HG03045 (cell line): Measurements from ENCODE around the gene CDKAL1.
"Not testable (repeated sequence)": the region's sequence is repeated elsewhere in the genome, so short reads cannot be mapped to it uniquely, and the experiment has no call there.

Source experiments
- ATAC-seq: cut with Tn5 transposase; IDR thresholded peaks from one replicate; pipeline ENCODE4 v1.9.1; 2021; ENCODE audit warnings: mild to moderate bottlenecking, moderate library complexity; ENCODE audit not compliant: unreplicated experiment

CDKAL1 gene

DNA sequence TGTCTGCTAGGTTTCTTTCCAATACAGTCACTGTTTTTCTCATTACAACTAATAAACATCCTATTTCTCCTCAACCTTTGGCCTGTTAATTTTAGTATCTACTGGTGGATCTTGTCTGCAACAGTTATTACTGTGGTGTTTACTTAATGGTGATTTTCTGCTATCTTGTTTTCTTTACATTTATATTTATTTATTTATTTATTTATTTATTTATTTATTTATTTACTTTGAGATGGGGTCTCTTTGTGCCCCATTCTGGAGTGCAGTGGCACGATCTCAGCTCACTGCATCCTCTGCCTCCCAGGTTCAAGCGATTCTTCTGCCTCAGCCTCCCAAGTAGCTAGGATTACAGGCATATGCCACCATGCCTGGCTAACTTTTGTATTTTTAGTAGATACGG is 15.1 kb downstream of the CDKAL1 start:
- ATAC-seq: not testable (repeated sequence)

DNA sequence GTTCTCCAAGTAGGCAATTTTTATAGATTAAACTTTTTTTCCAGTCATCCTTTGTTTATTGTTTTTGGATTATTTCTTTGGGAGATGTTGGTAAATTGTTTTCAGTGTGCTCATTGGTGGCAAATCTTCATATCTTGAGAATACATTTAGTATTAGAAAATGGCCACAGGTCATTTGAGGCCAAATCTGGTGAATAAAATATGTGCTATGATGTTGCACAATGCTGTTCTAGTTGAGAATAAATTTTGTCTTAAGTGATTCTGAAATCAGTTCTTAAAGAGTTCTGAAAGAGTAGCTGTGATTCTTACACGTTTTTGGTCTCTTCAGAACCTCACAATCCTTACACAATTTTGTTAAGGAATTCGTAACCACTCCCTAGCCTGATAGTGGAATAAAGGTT is 20.1 kb downstream of the CDKAL1 start:
- no peak for ATAC-seq

DNA sequence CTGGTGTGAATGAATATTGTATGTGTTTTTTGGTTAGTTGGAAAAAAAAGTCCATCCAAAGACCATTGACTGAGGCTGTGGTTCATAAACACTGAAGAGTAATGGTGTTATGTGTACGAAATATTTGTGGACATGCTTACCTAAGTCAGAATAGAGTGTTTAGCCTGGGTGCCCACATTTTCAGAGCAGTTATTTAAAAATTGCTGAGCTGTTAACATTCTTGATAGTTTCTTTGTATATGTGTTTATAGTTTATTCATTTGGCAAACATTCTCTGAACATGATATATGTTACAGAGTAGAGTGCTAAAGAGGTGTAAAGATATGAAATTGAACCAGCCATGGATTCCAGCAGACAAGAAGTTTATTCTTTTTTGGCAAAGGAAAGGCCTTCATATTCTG is 20.6 kb downstream of the CDKAL1 start:
- ATAC-seq: no peak

DNA sequence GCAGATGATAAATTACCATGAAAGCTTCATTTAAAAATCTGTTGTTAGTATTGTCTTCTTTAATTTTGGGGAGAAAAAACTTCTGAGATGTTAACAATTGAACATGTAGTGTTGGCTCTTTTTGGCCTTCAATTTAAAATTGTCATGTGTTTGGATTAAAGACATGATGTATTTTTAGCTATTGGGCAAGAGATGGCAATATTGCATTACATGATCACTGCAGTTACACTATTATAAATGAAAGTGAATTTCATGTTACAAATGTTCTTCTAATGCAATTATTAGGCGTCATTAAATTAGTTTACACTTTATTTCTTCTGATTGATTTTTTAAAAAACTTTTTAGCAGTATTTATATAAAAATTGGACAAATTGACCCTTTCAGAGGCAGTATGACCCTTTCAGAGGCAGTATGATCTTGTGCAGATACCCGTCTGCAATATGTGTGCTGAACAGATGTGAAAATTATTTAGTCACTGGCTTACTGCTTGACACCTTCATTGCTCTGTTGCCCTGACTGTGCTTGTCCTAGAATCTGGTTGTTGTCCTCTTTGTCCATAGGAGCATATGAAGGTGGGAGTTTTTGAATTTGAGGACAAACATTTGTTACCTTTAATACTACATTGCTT is 25.8 kb downstream of the CDKAL1 start:
- no peak for ATAC-seq

DNA sequence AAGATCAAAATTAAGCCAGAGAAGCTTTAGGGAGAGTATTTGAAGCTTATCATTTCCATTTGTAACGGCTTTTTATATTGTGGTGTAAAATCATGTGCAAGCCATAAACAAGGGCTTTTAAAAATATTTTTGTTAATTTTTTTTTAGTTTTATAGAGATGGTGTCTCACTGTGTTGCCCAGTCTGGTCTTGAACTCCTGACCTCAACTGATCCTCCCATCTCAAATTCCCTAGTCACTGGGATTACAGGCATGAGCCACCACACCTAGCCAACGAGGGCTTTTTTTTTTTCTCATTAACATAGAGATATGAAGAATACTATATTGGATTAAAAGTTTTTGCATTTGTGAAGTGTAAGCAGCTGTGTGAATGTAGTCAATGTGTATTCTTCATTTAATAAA is 29.1 kb downstream of the CDKAL1 start:
- ATAC-seq: no peak

DNA sequence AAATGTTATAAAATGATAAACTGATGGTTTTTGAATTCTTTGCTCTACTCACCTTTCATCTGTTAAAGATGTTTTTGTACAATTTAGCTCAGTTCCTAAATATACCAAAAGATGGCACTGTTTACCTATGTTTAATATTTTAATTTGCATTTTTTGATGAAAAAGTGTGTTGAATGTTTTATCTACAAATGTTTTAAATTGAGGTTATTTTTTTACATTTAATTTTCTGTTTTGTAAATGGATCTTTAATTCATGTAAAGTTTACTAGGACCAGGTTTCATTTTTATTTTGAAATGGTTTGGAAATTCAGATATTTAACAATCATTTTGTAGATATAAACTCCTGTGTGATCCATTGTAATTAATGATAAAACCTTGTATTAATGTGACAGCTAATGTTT is 30.0 kb downstream of the CDKAL1 start:
- no peak for ATAC-seq

DNA sequence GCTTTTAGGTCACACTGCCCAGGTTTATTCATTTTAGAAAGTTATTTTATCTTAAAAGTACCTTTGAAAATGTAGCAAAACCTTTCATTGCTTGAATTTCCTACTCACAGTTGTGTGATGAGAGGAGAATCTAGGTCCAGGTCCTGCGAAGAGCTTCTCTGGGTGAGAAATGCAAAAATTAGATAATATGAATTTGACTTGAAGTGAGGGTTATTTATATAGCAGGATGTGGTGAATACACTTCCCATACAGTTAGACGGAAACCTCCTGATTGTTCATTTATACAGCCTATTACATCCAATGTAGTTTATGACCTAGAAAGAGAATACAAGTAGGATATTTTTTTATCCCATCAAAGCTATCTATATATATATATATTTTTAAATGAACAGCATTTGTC is 30.5 kb downstream of the CDKAL1 start:
- no peak for ATAC-seq

DNA sequence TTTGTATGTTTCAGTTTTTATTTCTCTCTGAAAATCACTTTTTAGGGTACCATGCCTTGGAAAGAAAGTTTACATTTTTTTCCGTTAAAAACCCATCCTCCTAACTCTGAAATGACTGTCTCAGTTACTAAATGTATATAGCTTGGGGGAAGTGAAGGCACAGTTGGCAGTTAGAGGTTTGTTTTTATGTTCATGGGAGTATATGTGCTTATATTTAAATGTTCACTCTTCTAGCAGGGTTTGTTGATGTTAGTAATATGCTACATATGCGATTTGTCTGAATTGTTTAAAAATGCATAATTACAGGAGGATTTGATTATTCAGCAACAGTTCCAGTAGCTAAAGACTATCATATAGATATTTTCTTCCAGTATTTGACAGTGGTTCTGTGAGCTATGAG is 31.1 kb downstream of the CDKAL1 start:
- no peak for ATAC-seq

DNA sequence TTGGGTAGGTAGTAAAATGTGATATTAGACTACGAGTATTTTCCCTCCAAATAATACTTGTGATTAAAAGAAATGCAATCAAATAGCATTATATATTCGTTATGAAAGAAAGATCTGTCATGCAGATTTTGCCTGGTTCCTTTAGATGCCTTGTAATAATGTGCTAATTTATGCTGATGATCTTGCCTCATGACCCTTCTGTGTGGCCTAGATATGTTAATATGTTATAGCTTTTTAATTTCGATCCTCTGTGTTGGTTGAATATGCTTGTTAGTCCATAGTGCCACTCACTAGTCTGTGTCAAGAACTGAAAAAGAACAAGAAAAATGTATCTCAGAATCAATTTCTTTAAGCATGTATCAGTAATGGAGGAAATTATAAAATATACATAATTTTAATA is 31.9 kb downstream of the CDKAL1 start:
- ATAC-seq: no peak

DNA sequence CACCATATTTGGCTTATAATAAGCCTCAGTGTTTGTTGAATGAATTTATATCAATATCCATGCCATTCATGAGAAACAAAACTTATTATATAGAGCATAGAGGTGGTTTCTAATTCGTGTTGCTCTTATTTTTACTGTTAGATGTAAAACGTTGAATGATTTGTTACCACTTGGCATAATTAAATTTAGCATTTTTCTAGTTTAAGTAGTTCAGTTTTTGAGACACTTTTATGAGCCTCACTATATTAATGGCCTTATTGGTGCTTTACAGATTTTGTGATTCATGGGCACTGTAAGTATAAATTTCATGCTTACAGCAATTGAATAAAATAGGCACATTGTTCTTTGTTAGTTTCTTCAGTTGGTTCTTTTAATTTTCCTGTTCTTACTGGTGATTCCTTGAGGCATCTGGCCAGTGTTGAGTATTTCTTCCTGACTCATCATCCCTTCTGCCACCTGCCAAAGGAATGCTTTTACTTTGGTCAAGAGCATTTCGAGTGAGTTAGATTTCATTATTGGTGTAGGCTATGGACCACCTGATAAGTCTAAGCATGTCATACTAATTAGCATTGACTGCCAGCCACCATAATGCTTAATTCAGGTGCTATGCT is 34.8 kb downstream of the CDKAL1 start:
- ATAC-seq: no peak

DNA sequence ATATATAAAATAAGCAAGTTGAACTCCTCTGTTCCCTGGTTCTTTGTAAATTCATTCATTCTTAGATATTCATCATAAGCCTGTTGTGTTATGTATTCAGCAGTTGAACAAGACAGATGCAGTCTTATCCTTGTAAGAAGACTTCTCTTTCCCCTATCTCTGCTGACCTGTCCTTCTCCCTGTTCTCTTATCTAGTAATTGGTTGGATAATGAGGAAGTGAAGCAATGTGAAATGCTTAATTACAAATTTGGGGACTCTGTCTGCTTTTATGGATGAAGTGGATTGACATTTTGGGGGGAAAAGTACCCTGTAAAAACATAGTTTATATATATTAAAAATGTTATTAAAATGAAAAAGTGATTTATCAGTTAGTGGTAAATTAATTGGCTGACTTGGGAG is 37.0 kb downstream of the CDKAL1 start:
- no peak for ATAC-seq

DNA sequence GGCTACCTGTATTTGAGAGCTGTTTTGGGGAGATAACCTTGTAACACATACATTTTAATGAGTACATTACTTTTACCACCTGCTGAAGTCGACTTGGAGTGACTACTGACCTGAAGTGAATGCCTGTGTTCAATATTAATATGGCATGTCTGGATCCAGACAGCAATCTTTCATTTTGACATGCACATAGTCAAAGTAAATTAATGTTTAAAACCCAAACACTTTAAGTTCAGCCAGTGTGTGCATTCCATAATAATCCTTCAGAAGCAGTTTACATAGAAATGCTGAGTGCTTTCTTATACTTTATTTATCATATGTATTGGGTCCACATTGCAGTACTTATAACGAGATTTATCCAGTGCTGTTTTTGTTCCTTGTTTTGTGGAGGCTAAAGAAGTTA is 38.0 kb downstream of the CDKAL1 start:
- ATAC-seq: no peak

DNA sequence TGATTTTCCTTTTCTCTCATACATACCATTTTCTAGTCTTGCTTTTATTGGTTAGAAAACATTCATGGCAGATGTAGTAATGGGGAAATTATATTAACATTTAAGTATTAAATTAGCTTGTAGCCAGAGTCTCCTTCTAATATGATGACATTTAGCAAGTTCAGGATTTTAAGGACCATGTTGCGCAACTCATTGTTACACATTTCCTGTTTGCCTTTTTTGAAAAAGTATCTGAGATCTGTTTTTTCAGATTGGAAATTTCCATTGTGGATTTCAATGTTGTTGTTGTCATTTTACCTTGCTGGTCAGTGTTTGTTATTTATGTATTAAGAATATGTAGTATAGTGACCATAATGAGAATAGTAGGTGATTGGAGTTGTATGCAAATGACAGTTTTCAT is 38.7 kb downstream of the CDKAL1 start:
- no peak for ATAC-seq

DNA sequence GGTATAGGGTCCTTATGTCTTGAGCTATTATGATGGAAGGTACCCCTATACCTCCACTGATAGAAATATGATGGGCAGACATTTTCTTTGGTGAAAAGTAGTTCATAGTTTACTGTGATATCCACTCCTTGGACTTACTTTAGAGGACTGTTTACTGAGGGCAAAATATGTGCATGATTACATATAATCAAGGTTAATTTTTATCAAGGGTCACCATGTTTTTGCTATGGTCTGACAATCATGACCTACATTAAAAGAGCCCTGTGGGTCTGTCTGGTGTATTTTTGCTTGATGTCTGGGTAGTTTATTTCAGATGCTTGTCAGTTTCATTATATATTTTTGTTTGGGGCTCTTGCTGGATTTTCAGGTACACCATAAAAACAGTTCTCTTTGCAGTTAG is 40.1 kb downstream of the CDKAL1 start:
- no peak for ATAC-seq

DNA sequence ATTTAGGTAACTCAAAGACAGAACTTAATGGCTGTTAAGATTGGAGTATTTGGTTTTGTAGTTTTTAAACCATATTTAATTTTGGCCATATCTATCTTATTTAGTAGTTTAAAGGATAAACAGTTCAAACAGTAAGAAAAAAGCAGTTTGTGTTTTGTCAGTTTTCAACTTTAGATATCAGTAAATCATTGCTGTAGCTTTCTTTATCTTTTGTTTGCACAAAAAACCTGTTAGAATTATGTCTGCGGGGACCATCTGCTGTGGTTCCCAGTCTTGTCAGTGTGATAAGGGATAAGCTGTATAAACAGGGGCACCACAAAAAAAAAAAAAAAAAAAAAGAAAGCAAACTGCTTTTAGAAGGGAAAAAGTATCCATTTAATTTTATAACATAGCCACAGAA is 40.9 kb downstream of the CDKAL1 start:
- ATAC-seq: no peak

DNA sequence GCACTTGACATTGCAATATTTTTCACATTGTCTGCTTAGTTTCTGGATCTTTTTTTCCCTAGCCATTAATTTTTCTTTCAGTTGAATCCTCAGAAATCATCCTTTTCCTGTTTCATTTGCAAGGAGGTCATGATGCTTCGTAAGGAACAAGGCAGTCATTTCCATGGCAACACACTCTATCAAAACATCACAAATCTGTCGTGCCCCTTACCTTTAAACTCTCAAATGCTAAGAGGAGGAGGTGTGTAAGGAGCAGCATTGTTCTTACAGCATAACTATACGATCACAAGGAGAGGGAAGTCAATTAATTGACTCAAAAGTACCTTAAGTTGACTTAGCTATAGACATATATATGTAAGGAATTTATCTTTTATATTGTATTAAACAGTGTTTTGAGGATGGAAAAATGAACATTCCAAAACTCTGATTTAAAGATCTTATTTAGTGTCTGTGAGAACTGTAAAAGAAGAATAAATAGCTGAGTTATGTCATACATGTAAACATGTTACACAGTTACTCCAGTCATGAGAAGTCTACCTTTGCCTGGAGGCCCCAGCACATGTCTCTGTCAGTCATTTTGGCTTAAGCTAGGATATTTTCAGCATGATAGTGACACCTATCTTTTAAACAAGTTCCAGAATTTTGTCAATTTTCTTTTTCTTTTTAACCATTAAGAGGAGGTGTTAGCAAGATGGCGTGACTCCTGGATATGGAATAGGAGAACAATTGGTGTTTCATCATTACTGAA is 41.6 kb downstream of the CDKAL1 start:
- ATAC-seq: no peak

DNA sequence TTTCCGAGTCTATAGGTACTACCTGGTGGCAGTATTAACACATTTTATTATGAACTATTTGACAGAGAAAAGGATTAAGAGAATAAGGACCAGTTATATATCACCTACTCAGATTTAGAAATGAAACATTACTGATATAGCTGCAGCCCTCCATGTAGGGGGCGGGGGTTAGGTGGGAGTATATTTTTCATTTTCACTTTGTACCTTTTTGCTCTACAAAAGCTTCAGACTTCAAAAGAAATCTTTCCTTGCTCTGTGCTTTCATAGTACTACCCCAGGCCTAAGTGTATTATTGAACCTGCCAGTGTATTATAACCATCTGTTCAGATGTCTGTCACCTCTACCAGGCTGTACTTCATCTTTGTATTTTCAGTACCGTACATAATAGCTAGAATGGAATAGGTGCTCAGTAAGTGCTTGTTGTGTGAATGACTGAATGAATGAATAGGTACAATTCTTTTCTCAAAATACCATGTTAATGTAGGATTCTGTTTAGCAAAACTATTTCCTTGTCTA is 43.0 kb downstream of the CDKAL1 start:
- ATAC-seq: no peak

DNA sequence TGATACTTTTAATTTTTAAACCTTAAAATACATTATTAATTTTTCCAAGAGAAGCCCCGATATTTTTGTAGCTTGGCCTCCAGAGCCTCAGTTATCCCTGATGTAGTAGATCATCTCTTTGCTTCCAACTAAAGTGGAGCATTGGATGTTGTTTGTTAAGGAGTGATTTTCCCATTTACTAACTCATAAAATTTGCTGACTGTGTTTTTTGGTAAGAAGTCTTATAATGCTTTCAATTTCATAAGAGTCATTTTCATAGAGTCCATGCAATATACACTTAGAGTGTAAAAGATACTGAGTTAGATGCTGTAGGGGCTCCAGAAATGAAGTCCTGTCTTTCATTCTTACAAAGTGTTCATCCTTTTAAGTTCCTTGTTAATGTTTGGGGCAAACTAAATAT is 46.8 kb downstream of the CDKAL1 start:
- ATAC-seq: no peak

DNA sequence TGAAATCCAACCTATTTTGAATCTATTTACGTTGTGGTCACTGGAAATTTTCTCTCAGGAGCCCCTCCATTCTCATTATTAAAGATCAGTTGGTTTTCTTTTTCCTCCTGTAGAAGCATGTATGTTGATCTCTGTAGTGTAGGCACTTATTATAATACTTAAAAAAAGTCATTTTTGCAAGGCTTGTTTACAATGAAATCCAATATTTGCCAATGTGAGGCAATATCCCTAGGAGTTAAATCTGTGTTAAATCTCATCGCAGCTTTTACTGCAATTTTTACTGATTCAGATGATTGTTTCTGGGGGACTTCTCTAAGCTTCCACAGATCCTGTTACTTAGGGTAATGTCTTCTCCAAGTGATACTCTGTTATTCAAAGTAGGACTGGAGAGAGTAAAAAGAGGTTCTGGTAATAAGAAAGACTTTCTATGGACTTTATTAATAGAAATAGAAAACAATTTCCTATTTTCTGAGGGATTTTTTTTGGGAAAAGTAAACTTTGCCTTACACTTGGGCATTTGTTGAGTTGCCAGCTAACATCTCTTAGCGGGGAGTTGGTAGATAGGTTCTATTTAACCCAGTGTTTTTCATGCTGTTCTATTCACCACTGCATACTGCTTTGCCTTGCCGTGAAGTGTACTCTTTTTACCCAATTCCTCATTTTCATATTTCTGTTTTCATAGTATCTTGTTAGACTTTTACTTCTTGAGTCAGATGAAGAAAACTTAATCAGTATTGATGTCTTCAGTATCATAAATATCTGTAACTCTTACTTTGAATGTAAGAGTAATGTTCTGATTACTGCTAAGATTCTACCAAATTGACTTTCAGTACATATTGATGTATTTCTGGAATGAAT is 48.6 kb downstream of the CDKAL1 start:
- ATAC-seq: no peak

DNA sequence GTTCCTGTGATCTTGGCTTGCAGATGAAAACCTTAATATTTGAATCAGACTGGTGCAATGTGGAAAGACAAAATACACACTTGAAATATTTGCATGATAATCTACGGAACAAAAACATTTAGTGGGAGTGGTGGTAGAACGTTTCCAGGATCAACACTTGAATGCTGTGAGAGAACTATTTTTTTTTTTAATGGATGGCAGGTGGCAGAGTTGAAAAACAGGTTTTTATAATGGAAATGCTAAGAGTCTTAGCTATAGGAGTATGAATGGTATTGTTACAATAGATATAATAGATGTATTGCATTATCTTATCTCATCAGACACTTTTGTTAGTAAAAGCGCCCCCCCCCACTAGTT is 49.2 kb downstream of the CDKAL1 start:
- ATAC-seq: no peak

DNA sequence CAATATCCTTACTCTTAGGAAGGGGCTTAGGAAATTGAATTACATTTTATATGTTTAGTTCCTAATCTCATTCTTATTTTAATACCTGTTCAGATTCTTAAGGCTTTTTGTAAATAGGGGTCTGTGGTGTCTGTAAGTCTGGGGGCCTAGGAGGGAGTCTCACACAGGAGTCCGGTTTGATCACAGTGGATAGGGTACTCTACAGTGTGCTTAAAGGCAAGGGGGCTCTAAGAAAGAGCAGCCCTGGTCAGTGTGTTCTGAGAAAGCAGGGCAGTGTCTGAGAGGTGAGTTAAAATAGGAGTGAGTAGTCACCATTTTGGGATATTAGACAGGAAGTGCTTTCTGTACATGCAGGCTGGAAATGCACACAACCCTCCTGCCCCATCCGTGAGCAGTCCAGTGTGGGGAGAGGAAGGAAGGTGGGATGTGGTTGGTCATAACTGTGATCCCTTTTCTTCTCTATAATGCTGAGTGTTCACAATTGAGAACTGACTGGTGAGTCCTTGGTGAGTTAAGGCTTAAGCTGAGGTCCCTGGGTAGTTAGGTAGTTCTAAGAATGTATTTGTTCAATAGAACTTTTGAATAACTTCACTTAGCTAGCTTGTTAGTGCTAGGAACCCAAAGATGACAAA is 50.0 kb downstream of the CDKAL1 start:
- ATAC-seq: no peak
